Fibroblast of pulmonary artery (primary cell): ENCODE data around the gene TRIM69.
A peak's percentile ranks its signal among the peaks of the same experiment; 100 is the strongest.

ENCODE experiments used
- DNase-seq: peaks from one replicate; pipeline ENCODE4 v3.0.0-alpha.2; 2010; ENCODE audit warnings: low read depth
- H3K4me3 ChIP-seq: replicated peaks from 2 replicates; pipeline ENCODE4 v1.5.1; 2011; ENCODE audit warnings: low read depth, mild to moderate bottlenecking, control low read depth, low read length, moderate library complexity
- TF ChIP-seq, protein P1 (sequence below): IDR thresholded peaks from 2 replicates; pipeline ENCODE4 v1.5.1; 2011; ENCODE audit warnings: mild to moderate bottlenecking, control low read depth, low read length, inconsistent platforms; ENCODE audit errors: missing control alignments

Gene TRIM69

GRCh38 chr15:44712346-44713005, 23.9 kb upstream of the TRIM69 start:
- peak overlapping the region; percentile 98 for H3K4me3 ChIP-seq
- peak; percentile 89 for DNase-seq
- TF ChIP-seq, protein P1, sequence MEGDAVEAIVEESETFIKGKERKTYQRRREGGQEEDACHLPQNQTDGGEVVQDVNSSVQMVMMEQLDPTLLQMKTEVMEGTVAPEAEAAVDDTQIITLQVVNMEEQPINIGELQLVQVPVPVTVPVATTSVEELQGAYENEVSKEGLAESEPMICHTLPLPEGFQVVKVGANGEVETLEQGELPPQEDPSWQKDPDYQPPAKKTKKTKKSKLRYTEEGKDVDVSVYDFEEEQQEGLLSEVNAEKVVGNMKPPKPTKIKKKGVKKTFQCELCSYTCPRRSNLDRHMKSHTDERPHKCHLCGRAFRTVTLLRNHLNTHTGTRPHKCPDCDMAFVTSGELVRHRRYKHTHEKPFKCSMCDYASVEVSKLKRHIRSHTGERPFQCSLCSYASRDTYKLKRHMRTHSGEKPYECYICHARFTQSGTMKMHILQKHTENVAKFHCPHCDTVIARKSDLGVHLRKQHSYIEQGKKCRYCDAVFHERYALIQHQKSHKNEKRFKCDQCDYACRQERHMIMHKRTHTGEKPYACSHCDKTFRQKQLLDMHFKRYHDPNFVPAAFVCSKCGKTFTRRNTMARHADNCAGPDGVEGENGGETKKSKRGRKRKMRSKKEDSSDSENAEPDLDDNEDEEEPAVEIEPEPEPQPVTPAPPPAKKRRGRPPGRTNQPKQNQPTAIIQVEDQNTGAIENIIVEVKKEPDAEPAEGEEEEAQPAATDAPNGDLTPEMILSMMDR: no peak

DNA sequence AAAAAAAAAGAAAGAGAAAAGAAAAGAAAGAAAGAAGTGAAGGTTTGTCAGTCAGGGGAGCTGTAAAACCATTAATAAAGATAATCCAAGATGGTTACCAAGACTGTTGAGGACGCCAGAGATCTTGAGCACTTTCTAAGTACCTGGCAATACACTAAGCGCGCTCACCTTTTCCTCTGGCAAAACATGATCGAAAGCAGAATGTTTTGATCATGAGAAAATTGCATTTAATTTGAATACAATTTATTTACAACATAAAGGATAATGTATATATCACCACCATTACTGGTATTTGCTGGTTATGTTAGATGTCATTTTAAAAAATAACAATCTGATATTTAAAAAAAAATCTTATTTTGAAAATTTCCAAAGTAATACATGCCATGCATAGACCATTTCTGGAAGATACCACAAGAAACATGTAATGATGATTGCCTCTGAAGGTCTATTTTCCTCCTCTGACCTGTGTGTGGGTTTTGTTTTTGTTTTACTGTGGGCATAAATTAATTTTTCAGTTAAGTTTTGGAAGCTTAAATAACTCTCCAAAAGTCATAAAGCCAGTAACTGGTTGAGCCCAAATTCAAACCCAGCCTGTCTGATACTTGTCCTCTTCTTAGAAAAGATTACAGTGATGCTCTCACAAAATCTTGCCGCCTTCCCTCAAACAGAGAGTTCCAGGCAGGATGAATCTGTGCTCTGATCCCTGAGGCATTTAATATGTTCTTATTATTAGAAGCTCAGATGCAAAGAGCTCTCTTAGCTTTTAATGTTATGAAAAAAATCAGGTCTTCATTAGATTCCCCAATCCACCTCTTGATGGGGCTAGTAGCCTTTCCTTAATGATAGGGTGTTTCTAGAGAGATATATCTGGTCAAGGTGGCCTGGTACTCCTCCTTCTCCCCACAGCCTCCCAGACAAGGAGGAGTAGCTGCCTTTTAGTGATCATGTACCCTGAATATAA, 23.0 kb upstream of the TRIM69 start:
- TF ChIP-seq, protein P1: peak; percentile 39
- DNase-seq: peak; percentile 56
- peak overlapping the region; percentile 98 for H3K4me3 ChIP-seq

GRCh38 chr15:44715142-44715796, 21.1 kb upstream of the TRIM69 start:
- H3K4me3 ChIP-seq: no peak overlapping the region
- no peak for DNase-seq
- TF ChIP-seq, protein P1: no peak

GRCh38 chr15:44715797-44716334, 20.5 kb upstream of the TRIM69 start:
- TF ChIP-seq, protein P1: no peak
- H3K4me3 ChIP-seq: no peak overlapping the region

GRCh38 chr15:44716983-44717602, 19.2 kb upstream of the TRIM69 start:
- TF ChIP-seq, protein P1: no peak
- no peak for DNase-seq
- no peak overlapping the region for H3K4me3 ChIP-seq

More at GRCh38 chr15:44715797-44716334, 20.5 kb upstream of the TRIM69 start:
- DNase-seq: no peak
